GM10266 (cell line): ENCODE measurements around the gene DALRD3.

ENCODE experiments used
- DNase-seq: peaks from one replicate; pipeline ENCODE4 v3.0.0; 2012; ENCODE audit errors: extremely low spot score
- CTCF ChIP-seq: IDR thresholded peaks from 2 replicates; pipeline ENCODE4 v1.5.1; 2012; ENCODE audit warnings: mild to moderate bottlenecking, low read depth; ENCODE audit not compliant: control insufficient read depth, insufficient read depth; ENCODE audit errors: missing control alignments

DALRD3 gene

GRCh38 chr3:49021213-49021812, 2.9 kb upstream of the DALRD3 start:
- peak; percentile 97 for DNase-seq
- no peak for TF ChIP-seq CTCF

DNA sequence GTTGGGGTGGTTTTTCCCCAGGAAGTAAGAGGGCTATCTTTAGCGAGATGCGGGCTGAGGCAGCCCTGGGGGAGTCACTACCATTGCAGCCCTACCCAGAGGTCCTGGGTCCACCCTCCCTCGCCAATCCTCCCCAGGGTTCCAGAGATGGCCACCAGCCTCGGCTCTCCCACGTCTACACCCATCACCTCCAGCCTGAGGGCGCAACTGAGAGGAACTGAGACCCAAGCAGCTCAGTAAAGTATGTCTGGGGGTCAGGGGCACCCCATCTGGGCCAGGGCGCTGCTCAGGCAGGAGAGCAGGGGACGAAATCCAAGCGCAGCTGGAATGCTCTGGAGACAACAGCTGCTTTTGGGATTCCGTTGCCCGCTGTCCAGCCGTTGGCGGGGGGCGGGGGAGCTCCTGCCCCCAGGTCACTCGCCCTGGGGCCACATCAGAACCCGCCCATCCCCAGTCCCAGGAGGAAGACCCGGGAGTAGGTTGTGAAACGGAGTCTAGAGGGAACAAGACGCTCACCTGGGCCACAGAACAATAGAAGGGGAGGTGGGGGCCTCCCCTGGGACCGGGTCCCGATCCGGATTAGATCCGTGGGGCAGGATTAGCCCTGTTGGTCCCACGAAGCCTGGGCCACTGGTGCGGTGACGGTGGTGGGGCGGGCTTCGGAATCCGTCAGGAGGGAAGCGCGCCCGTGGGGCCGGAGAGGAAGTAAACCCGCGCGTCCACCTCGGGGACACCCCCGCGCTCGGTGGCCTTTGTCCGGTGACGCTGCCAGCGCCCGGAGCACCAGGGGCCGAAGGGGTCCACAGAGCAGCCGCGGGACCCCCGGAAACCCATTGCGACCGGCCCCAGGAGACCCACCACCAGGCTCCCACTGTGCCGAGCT, 2.2 kb upstream of the DALRD3 start:
- DNase-seq, result peak; percentile 77
- TF ChIP-seq CTCF, result peak; percentile 17

DNA sequence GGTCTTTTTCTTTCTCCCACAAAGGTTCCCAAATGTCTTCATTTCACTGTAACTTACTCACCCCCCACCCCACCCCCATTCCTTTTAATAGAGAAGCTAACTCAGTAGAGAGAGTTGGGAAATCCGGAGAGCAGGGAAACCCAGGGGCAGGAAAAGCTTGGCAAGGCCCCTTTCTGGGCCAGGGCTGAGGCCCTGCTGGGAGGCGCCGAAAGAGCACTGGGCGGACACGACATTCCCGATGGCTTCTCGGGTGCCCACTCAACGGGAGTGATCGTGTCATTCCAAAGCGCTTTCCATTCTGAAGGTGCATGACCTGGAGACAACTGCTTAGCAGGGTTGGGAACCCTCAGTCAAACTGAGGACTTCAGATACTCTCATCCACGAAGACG, 1.6 kb upstream of the DALRD3 start:
- no peak for TF ChIP-seq CTCF
- no peak for DNase-seq

- no peak for TF ChIP-seq CTCF
- no peak for DNase-seq
Observed at GRCh38 chr3:49018707-49019006, 277 bp upstream of the DALRD3 start.

- no peak for TF ChIP-seq CTCF
- no peak for DNase-seq
Observed at GRCh38 chr3:49017229-49017970, 980 bp downstream of the DALRD3 start.

- DNase-seq, result no peak
- no peak for TF ChIP-seq CTCF
Observed at GRCh38 chr3:49016414-49017228, 1.8 kb downstream of the DALRD3 start.
